NB4 (cell line): ENCODE measurements around the gene MBOAT1.

ENCODE experiments used
- CTCF ChIP-seq: IDR thresholded peaks from one replicate; pipeline ENCODE4 v1.5.1; 2012; ENCODE audit warnings: low read depth, low read length
- MAX ChIP-seq: IDR thresholded peaks from 2 replicates; pipeline ENCODE4 v1.6.1; 2011; ENCODE audit warnings: low read depth, low read length
- POLR2A ChIP-seq: IDR thresholded peaks from 2 replicates; pipeline ENCODE4 v1.6.1; 2011; ENCODE audit warnings: mild to moderate bottlenecking; ENCODE audit not compliant: insufficient read length; ENCODE audit errors: extremely low read depth

GRCh38 chr6:20254295-20254694 is 42.0 kb upstream of the MBOAT1 start:
- TF ChIP-seq CTCF: no peak
- TF ChIP-seq POLR2A: no peak
- TF ChIP-seq MAX: no peak
